Epithelial cell of esophagus (primary cell): Measurements from ENCODE around the gene TTC17.

Experiments
- DNase-seq: peaks from one replicate; pipeline ENCODE4 v3.0.0; 2010; ENCODE audit warnings: low read depth
- H3K4me3 ChIP-seq: 2 replicates; pipeline ENCODE4 v1.5.1; 2011; ENCODE audit warnings: mild to moderate bottlenecking, low read length, control low read depth
- CTCF ChIP-seq: IDR thresholded peaks from 2 replicates; pipeline ENCODE4 v1.5.1; 2011; ENCODE audit warnings: low read depth, mild to moderate bottlenecking, low read length, control low read depth, inconsistent platforms; ENCODE audit not compliant: insufficient read depth; ENCODE audit errors: missing control alignments

TTC17 gene

GRCh38 chr11:43521471-43521870 lies 162.8 kb downstream of the TTC17 start:
- DNase-seq: no peak
- no peak for TF ChIP-seq CTCF
- H3K4me3 ChIP-seq: no peak overlapping the region

GRCh38 chr11:43523632-43524031 lies 164.9 kb downstream of the TTC17 start:
- no peak for TF ChIP-seq CTCF
- H3K4me3 ChIP-seq: no peak overlapping the region
- no peak for DNase-seq

GRCh38 chr11:43532041-43532440 lies 173.3 kb downstream of the TTC17 start:
- H3K4me3 ChIP-seq: no peak overlapping the region
- TF ChIP-seq CTCF: no peak
- no peak for DNase-seq

GRCh38 chr11:43537833-43538615 lies 179.3 kb downstream of the TTC17 start:
- no peak for TF ChIP-seq CTCF
- H3K4me3 ChIP-seq: no peak overlapping the region
- DNase-seq: no peak

GRCh38 chr11:43541993-43542392 lies 183.3 kb downstream of the TTC17 start:
- DNase-seq: no peak
- H3K4me3 ChIP-seq: no peak overlapping the region
- TF ChIP-seq CTCF: no peak

GRCh38 chr11:43542750-43543712 lies 184.3 kb downstream of the TTC17 start:
- peak; percentile 39 for DNase-seq
- no peak for TF ChIP-seq CTCF
- H3K4me3 ChIP-seq: no peak overlapping the region
